Right lobe of liver (tissue), 4 donors: ENCODE data around the gene HHLA2.

Experiments used
- POLR2A ChIP-seq: fragments of 450-650 bp; IDR thresholded peaks from one replicate; pipeline ENCODE4 v1.6.1; 2017; ENCODE audit warnings: antibody characterized with exemption, mild to moderate bottlenecking
- TF ChIP-seq, protein P1 (sequence below), 4 donors: fragments of 200-600 bp in 3 of 4; fragments of 450-650 bp in 1 of 4; IDR thresholded peaks; one replicate each; pipeline versions ENCODE4 v1.5.1 to v1.8.0; 2016 to 2022; ENCODE audit warnings: antibody characterized with exemption in 4 of 4, mild to moderate bottlenecking in 2 of 4
- donor health status: DM: no; HTN: no; CAD: no.
- donor health status: DM: no; HTN: no; CAD: no.
- donor health status: DM: no; HTN: yes; CAD: no.

DNA sequence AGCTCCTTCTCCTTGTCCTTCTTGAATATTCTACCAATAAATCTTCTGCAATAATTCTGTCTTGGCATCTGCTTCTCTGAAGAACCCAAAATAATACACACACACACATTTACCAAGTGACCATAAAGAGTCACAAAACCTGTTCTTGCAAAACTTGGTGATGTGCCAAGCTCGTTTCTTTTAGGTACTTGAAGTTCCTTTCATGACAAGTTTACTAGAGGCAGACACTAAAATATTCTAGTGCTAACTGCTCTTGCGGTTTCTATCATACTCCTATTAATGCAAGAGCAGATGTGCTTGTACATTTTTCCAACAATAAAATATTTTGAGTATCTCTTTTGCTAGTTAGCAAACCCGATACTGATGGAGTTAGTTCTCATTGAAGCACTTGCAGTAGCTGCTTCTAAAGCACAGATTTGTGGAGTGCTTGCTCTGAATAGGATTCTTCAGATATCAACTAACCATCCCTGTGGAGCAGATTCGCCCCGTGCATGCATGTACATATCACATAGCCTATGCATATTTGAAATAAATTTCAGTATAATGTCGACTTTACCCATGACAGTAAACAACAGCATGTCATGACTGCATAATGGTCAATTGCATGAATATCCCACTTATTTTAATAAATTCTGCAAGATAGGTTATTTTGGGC lies 23.2 kb downstream of the HHLA2 start:
- TF ChIP-seq, protein P1, sequence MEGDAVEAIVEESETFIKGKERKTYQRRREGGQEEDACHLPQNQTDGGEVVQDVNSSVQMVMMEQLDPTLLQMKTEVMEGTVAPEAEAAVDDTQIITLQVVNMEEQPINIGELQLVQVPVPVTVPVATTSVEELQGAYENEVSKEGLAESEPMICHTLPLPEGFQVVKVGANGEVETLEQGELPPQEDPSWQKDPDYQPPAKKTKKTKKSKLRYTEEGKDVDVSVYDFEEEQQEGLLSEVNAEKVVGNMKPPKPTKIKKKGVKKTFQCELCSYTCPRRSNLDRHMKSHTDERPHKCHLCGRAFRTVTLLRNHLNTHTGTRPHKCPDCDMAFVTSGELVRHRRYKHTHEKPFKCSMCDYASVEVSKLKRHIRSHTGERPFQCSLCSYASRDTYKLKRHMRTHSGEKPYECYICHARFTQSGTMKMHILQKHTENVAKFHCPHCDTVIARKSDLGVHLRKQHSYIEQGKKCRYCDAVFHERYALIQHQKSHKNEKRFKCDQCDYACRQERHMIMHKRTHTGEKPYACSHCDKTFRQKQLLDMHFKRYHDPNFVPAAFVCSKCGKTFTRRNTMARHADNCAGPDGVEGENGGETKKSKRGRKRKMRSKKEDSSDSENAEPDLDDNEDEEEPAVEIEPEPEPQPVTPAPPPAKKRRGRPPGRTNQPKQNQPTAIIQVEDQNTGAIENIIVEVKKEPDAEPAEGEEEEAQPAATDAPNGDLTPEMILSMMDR (IDR thresholded peaks at IDR 0.05): no peak
- TF ChIP-seq POLR2A: no peak
